Measurements from ENCODE around the gene TEX48.
A peak's percentile ranks its signal among the peaks of the same experiment; 100 is the strongest.

The TEX48 gene

GRCh38 chr9:114666851-114667250 is 15.1 kb downstream of the TEX48 start:
- DNase-seq (ENCODE audit: low read depth, low spot score) = no peak

- DNase-seq (ENCODE audit: low read depth, low spot score) = no peak
Measured at GRCh38 chr9:114666401-114666800, 15.6 kb downstream of the TEX48 start.

DNA sequence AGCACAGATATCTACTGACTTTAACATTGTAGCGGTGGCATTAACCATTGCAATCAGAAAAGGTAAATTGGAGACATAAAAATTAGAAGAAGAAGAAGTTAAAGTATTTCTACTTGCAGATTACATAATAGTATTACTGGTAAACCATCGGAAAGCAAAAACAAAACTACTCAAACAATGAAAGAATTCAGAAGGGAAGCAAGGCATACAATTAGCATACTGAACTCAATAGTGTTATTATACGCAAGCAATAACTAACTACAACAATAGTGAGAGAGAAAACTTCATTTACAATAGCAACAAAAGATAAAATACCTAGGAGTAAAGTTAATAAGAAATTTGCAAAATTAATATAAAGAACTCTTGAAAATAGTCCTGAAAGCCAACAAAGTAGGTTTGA is 17.8 kb downstream of the TEX48 start:
- no peak for DNase-seq (ENCODE audit: low read depth, low spot score)

DNA sequence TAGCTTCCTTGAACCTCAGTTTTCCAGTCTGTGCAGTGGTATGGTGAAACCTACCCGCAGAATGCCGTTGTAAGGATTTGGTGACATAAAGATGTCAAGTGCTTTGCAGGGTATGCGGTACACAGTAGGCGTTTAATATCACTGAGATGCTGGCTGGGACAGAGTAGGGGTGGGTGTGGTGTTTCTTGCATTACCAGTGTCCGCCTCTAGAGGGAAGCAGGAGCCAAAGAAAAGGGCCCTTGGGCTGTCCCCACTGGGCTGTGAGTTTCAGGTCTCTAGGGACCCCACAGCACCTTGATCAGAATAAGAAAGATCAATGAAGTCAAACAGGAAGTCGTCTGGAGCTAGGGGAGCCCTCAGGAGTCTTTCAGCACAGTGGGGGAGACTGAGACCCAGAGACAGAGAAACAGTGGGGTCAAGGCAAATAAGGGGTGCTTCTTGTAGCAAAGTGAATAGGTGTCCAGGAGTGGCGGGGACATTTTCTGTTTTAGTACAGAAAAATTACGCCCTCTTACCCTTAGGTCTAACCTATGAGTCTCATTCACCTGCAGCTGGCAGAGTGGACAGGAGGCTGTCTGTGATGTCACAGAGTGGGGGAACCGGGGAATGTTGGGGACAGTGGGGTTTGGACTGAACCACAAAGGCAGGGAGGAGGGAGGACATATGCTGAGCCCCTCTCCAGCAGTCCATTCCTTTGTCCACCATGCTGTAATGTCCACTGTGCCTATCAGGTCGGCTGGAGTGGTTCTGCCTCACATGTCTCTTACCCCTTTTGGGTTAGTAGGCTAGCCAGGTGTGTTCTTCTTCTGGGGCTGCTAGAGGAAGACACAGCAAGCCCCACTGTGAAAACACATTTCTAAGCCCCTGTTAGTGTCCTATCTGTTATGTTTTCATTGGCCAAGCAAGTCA is 19.7 kb downstream of the TEX48 start:
- DNase-seq (ENCODE audit: low read depth, low spot score) = no peak

GRCh38 chr9:114657705-114658104 is 24.3 kb downstream of the TEX48 start, which contains the start of gene TEX53:
TSS of gene TEX53 (minus strand) at chr9:114657805. CDS start at chr9:114657774, 31 bp downstream.
- no peak for DNase-seq (ENCODE audit: low read depth, low spot score)

DNA sequence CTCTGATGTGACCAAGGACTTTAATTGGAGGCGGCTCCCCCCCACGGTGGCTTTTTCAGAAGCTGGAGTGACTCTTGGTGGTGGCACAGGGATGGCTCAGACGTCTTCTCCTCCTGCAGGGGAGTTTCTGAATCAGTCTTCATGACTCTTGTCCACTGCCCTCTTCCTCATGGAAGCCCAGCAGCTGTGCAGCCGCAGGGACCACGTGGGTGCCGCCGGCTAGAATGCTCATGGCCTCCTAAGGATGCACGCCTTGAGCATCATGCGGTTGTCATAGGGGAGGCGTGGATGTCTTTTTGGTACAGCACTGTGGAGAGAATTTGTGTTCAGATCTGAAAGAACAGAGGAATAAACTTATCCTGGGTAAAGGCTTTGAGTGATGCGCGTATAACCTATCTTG is 25.7 kb downstream of the TEX48 start:
- no peak for DNase-seq (ENCODE audit: low read depth, low spot score)

- DNase-seq (ENCODE audit: low read depth, low spot score) = no peak
Measured at GRCh38 chr9:114655689-114656088, 26.3 kb downstream of the TEX48 start.

DNA sequence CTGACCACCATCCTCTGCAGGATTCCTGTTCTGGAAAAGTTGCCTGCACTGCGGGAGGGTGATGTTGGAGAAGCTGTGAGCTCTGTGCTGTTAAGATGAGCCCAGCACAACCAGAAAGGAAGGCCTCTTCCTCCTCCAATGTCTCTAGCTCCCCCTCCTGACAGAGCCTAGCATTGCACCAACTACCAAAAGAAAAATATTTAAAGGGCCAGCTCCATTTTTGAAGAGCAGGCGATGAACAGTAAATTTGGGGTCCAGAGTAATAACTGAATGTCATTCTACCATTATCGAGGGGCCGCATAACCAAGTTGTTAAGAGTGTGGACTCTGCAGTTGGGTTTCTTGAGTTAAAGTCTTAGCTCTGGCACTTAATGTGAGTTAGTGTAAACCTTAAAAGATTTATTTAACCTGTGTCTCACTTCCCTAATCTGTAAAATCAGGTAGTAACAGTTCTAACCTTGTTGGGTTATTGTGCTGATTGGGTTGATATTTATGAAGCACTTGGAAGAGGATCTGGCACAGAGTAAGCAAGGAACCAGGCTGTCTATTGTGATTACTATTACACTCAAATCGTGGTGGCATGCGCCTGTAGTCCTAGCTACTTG is 28.3 kb downstream of the TEX48 start:
- peak; percentile 61 for DNase-seq (ENCODE audit: low read depth, low spot score)

DNA sequence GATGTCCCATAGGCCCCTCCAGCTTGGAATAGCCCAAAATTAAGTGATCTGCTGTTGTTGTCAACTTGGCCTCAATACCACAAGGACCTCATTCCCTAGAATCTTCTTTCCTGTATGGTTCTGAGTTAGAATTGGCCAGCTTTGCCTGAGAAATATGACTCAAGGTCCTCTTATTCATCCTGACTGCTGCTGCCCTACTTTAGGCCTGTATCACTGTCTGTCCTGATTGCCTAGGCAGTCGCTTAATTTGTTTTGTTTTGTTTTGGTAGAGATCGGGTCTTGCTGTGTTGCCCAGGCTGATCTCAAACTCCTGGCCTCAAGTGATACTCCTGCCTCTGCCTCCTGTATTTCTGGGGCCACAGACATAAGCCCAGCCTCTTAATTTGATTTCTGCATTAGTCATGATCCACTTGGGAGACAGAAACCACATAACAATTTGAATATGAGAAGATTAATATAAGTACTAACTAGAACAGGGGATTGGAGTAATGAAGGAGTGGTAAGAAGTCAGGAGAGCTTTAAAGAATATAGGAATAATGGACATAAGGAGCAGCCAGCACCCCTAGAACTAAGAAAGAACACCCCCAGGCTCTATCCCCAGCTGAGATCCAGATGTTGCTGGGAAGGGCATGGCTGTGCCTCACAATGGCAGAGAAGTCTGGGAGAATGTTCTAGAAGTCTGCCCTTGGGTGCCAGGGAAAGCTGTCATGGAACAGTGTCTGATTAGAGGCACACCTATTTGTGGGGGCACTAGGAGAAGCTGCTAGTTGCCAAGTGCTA is 29.0 kb downstream of the TEX48 start:
- no peak for DNase-seq (ENCODE audit: low read depth, low spot score)

DNA sequence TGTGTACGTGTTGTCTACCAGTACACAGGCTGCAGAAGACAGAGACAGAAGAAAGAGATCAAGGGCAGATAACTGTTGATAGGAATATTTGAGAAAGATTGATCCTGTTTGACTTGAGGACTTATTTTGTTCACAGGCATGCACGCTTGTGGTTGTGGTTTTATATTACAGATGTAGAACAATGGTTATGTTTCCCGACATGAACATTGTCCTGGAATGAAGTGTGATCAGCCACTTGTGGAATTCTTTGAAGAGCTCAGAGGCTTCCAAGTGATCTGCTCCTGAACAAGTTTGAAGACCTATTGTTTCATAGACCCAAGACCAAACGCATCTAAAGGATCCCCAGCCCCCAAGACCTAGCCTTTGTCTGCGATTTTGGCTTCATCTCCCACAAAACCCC is 38.1 kb downstream of the TEX48 start:
- no peak for DNase-seq (ENCODE audit: low read depth, low spot score)

DNA sequence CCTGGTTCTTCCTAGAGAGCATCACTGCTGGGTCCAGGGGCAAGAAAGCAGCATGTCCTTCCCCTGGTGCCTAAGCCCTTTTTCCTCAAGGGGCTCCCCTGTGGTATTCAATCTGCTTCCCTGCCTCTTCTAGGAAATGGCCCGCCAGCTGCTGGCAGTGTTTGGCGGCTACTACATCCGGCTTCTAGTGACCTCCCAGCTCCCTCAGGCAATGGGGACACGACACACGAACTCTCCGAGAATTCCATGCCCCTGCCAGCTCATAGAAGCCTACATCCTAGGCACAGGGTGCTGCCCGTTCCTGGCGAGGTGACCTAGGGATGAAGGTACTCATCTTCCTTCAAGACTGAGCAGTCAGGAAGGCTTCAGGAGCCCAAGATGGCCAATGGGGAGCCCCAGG is 39.0 kb downstream of the TEX48 start:
- DNase-seq (ENCODE audit: low read depth, low spot score) = no peak

- DNase-seq (ENCODE audit: low read depth, low spot score) = no peak
Measured at GRCh38 chr9:114641967-114642366, 40.0 kb downstream of the TEX48 start.

DNA sequence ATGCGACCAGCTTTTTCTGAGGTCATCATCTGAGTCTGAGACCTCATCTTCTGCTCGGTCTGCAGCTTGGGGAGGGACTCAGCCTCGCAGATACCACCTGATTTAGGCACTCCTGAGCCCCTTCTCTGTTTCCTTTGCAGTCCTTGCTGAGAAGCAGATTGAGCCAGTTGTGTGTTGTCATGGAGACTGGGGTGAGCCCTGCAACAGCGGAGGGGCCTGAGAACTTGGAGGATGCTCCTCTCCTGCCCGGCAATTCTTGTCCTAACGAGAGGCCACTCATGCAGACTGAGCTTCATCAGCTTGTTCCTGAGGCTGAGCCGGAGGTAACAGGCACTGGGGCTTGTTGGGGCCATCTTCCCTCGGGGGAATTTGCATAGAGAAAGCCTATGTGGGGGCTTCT is 43.6 kb downstream of the TEX48 start:
- DNase-seq (ENCODE audit: low read depth, low spot score) = no peak

DNA sequence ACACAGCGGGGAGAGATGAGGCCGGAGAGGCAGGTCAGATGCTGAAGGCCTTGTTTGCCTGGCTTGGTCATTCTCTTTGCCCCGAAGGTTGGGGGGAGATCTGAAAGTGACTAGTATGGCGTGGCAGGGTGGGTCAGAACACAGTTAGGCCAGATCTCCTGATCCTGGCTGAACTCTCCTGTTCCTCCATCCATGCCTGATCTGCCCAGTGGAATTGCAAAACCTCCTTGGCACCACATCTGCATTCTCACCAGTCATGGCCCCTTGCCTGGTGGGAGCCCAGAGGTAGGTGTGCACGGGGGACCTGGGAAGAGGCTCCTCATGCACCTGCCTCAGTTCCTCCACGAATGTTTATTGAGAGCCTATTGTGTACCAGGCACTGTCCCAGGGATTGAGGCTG is 47.6 kb downstream of the TEX48 start:
- no peak for DNase-seq (ENCODE audit: low read depth, low spot score)

- DNase-seq (ENCODE audit: low read depth, low spot score) = no peak
Measured at GRCh38 chr9:114633438-114634089, 48.4 kb downstream of the TEX48 start.

DNA sequence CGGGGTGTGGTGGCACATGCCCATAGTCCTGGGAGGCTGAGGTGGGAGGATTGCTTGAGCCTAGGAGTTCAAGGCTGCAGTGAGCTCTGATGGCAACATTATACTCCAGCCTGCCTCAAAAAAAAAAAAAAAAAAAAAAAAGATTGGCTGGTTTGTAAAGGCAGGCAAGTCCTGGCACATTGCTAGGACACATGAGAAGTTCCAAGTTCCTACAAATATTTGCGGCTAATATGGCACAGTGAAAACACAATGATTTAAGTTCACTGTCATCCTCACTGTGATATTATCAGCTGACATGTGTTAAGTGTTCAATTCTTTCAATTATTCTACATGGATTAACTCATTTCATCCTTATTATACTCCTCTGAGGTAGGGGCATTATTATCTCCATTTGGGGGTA is 50.8 kb downstream of the TEX48 start:
- DNase-seq (ENCODE audit: low read depth, low spot score) = no peak

DNA sequence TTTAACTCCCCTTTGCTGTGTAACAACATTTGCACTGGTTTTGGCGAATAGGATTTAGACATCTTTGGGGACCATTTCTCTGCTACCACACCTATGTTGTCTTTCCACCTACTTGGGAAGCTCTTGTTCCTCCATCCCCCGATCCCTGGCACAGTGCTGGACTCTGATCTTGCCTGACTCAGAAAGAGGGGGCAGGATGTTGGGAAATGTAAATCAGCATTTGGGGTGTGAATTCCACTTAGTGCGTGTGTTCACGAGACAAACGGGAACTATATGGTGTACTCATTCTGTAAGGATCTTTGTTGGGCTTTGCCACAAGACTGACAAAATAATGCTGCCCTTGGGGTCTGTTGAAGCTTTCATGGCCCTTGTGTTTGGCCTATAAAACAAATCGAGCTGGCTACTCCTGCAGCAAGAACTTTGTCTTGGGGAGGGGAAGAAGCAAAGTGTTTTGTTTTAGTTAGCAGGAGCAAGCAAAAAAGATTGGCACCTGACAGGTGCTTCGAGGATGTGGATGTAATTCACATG is 52.4 kb downstream of the TEX48 start:
- DNase-seq (ENCODE audit: low read depth, low spot score) = no peak

GRCh38 chr9:114627553-114627952 is 54.4 kb downstream of the TEX48 start:
- no peak for DNase-seq (ENCODE audit: low read depth, low spot score)

DNA sequence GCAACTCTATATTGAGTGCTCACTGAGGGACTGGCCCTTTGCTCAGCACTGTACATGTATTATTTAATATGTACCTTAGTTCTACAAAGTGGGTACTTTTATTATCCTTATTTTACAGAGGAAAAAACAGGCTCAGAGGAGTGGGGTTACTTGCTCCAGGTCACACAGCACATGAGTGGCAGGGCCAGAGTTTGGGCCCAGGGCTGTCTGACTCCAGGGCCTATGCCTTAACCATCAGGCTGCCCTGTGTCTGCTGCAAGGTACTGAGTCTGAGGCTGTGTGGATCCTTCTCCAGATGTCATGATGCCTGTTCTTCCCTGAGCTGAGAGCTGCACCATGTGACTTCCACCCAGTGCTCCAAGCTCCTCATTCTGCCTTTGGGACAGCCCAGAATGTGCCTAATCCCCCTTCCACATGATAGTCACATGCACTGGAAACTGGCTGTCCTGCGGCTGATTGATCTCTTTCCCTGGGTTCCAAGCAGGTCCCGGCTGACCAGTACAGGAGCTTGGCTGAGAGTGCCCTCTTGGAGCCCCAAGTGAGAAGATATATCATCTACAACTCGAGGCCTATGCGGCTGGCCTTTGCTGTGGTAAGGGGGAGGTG is 55.5 kb downstream of the TEX48 start:
- DNase-seq (ENCODE audit: low read depth, low spot score) = no peak

GRCh38 chr9:114624677-114625076 is 57.3 kb downstream of the TEX48 start:
- DNase-seq (ENCODE audit: low read depth, low spot score) = no peak

- no peak for DNase-seq (ENCODE audit: low read depth, low spot score)
Measured at GRCh38 chr9:114621975-114622609, 59.9 kb downstream of the TEX48 start.

All from smooth muscle cell of the brain vasculature (primary cell).